ENCODE data around the gene CNIH2.
A peak's percentile ranks its signal among the peaks of the same experiment; 100 is the strongest.

DNA sequence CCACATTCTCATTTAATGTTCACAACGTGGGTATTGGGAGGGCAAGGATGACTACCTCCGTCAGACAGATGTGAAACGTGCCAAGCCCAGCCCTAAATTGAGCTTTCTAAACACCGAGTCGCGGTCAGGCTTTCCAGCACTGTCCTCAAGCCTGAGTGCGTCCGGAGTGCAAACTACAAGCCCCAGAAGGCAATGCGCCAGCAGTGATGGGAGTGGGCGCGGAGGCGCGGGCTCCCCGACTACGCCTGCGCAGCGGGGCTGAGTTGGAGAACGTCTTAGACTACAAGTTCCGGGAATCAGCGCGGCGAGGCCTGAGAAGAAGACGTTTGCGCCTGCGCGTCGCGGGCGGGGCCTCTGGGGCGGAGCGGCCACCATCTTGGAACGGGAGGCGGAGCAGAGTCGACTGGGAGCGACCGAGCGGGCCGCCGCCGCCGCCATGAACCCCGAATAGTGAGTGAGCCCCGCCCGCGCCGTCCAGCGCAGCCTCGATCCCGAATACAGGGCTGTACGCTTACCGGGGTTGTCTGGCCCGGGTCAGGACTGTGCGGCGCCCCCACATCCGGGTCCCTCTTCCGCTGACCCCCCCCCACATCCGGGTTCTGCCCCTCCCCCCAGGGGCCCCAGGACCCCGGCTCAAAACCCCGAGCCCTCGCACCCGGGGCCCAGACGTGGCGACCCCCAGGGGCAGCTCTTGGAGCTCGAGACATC, 9.6 kb upstream of the CNIH2 start, which contains the start of gene RAB1B:
- TF ChIP-seq POLR2AphosphoS5 (IDR thresholded peaks at IDR 0.05; ENCODE audit: low read depth, low read length) (peak; percentile 24; the same call in 1 of the 2 replicates), POLR2A (IDR thresholded peaks at IDR 0.05; ENCODE audit: low read depth, low read length) (peak; percentile 58), TAF1 (IDR thresholded peaks at IDR 0.05; ENCODE audit: borderline replicate concordance, low read depth, low read length) (no peak)
